Rectal smooth muscle tissue (tissue), 1 donor: ENCODE results near the gene CAMTA1.
"Not testable (repeated sequence)": the region's sequence is repeated elsewhere in the genome, so short reads cannot be mapped to it uniquely, and the experiment has no call there.

Experiments
- H3K27ac ChIP-seq: one replicate; pipeline ENCODE4 v1.7.0; 2013; ENCODE audit warnings: low read depth, low read length, inconsistent platforms
- H3K27me3 ChIP-seq: one replicate; pipeline ENCODE4 v1.7.0; 2013; ENCODE audit warnings: low read length; ENCODE audit not compliant: control insufficient read depth, insufficient read depth
- H3K36me3 ChIP-seq: one replicate; pipeline ENCODE4 v1.7.0; 2013; ENCODE audit warnings: low read length; ENCODE audit not compliant: control insufficient read depth, insufficient read depth
- H3K4me1 ChIP-seq: one replicate; pipeline ENCODE4 v1.7.0; 2013; ENCODE audit warnings: low read length; ENCODE audit not compliant: control insufficient read depth, insufficient read depth
- H3K4me3 ChIP-seq: one replicate; pipeline ENCODE4 v1.7.0; 2013; ENCODE audit warnings: low read length
- H3K9ac ChIP-seq: one replicate; pipeline ENCODE4 v1.7.0; 2013; ENCODE audit warnings: low read length

CAMTA1 gene

DNA sequence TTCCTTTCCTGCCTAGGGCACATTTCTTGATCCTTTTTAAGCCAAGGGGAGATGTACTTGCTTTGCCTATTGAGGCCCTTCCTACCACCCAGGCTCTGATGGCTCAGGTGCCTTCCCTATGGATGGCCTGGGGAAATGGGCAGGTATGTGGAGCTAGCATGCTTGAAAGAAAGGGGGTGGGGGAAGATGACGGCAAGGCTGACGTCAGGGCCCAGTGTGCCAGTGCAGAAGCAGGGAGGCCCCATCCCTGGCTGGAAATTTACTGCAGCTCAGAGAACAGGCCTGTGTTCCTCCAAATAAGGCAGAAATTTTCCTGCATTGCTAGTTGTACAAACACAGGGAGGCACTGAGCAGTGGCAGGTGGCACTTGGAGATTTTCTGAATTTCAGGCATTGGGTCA, 532.6 kb downstream of the CAMTA1 start:
- Histone ChIP-seq H3K27ac (no peak overlapping the region), H3K27me3 (no peaks in the 10 kb centered on the region), H3K36me3 (no peaks in the 10 kb centered on the region), H3K9ac (no peak overlapping the region), H3K4me3 (no peak overlapping the region), H3K4me1 (no peaks in the 10 kb centered on the region)

- no peak overlapping the region for H3K9ac ChIP-seq
- no peaks in the 10 kb centered on the region for H3K36me3 ChIP-seq
- H3K27ac ChIP-seq, result no peak overlapping the region
- H3K27me3 ChIP-seq, result no peaks in the 10 kb centered on the region
- H3K4me3 ChIP-seq, result no peak overlapping the region
- H3K4me1 ChIP-seq, result no peaks in the 10 kb centered on the region
Observed at GRCh38 chr1:7319196-7319595, 533.9 kb downstream of the CAMTA1 start.

DNA sequence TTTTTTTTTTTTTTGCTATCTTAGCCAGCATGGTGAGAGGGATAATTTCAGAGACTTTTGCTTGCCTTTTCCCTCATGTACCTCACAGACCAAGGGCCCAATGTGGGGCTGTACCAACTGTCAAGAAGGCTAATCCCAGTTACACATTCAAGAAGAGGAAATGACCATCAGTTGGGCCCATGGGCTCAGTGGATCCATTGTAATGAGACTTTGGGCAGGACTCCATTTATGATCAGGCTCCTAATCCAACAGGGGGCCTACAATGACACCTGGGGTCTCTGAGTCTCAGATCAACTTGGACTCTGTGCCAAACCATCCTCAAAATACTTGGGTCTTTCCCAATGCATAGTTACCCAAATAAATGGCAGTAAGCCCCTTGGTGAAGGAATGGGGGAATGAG, 535.4 kb downstream of the CAMTA1 start:
- Histone ChIP-seq H3K36me3 (no peaks in the 10 kb centered on the region), H3K4me1 (no peaks in the 10 kb centered on the region), H3K4me3 (no peak overlapping the region), H3K27ac (no peak overlapping the region), H3K9ac (no peak overlapping the region), H3K27me3 (no peaks in the 10 kb centered on the region)

DNA sequence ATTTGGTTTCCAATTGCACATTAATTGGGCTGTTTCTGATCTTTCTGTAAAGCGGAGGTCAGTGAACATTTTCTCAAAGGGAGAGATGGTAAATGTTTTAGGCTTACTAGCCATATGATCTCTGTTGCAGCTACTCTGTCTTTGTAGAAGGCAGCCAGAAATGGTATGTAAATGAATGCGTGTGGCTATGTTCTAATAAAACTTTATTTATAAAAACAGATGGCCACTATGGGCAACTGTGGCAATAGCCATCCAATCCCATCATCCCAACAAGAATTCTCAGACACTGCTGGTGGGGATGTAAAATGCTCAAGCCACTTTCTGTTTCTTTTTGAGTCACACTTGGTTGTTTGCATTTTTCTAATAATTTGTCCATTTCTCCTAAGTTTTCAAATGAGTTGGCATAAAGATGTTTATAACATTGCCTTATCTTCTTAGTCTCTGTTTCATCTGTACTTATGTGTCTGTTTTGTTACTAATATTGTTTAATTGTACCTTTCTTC, 537.1 kb downstream of the CAMTA1 start:
- Histone ChIP-seq H3K9ac (no peak overlapping the region), H3K27ac (no peak overlapping the region), H3K4me3 (no peak overlapping the region), H3K27me3 (no peaks in the 10 kb centered on the region), H3K36me3 (no peaks in the 10 kb centered on the region), H3K4me1 (no peaks in the 10 kb centered on the region)

DNA sequence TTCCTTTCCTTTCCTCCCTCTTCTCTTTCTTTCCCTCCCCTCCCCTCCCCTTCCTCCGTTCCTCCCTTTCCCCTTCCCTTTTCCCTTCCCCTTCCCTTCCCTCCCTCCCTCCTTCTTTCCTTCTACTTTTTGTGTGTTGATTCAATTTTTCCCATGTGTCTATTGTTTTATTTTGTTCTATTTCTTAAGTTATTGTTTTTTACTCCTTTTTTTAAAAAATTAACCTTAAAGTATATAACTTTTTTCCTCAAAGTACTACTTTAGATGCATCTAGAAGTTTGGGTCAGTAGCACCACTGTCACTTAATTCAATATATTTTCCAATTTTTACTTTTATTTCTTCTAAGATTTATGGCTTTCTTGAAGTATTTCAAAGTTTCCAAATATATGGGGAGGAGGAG, 537.7 kb downstream of the CAMTA1 start:
- Histone ChIP-seq H3K27ac (no peak overlapping the region), H3K4me3 (no peak overlapping the region), H3K36me3 (no peaks in the 10 kb centered on the region), H3K9ac (no peak overlapping the region), H3K27me3 (no peaks in the 10 kb centered on the region), H3K4me1 (no peaks in the 10 kb centered on the region)

GRCh38 chr1:7325254-7325653, 540.0 kb downstream of the CAMTA1 start:
- Histone ChIP-seq H3K27me3 (no peaks in the 10 kb centered on the region), H3K4me3 (no peak overlapping the region), H3K27ac (no peak overlapping the region)

GRCh38 chr1:7326366-7326765, 541.1 kb downstream of the CAMTA1 start:
- no peaks in the 10 kb centered on the region for H3K4me1 ChIP-seq

More at GRCh38 chr1:7325254-7325653, 540.0 kb downstream of the CAMTA1 start:
- Histone ChIP-seq H3K9ac (no peak overlapping the region), H3K4me1 (no peaks in the 10 kb centered on the region), H3K36me3 (no peaks in the 10 kb centered on the region)

GRCh38 chr1:7327849-7328248, 542.6 kb downstream of the CAMTA1 start:
- Histone ChIP-seq H3K27me3 (no peaks in the 10 kb centered on the region), H3K4me3 (no peak overlapping the region), H3K4me1 (no peaks in the 10 kb centered on the region), H3K9ac (no peak overlapping the region), H3K36me3 (no peaks in the 10 kb centered on the region), H3K27ac (no peak overlapping the region)

More at GRCh38 chr1:7326366-7326765, 541.1 kb downstream of the CAMTA1 start:
- no peak overlapping the region for H3K27ac ChIP-seq
- H3K4me3 ChIP-seq, result no peak overlapping the region
- no peaks in the 10 kb centered on the region for H3K27me3 ChIP-seq
- H3K36me3 ChIP-seq, result no peaks in the 10 kb centered on the region
- H3K9ac ChIP-seq, result no peak overlapping the region

DNA sequence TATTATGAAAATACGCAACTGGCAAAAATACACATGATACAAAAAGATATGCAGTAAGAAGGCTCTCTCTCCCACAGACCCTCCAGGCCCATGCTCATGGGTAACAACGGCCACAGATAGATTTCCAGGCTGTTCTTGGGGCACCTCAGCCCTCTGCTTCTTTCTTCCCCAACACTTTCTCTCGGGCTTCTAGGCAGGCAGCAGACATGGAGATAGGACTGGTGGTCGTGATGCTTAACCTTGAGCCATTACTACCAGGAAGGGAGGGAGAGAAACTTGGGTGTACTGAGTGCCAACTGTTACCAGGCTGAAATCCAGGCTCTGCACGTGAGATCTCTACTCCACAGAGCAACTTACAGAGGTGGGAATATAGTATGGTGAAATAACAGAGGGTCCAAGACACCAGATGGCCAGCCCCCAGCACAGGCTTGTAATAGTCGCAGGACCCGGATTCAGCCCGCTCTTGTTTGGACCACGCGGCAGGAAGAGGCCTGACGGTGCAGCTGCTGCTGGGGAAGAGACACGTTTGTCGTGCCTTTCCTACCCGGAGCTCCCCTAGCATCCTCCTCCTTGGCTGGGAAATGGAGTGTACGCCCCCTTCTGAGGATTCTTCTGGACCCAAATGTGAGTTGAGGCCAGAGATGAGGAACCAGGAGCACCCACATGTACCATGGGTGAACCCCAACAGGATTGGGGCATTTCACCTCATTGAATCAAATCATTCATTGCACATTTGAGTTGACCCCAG, 544.8 kb downstream of the CAMTA1 start:
- H3K36me3 ChIP-seq, result no peaks in the 10 kb centered on the region
- H3K27ac ChIP-seq, result no peak overlapping the region
- no peak overlapping the region for H3K9ac ChIP-seq
- no peak overlapping the region for H3K4me3 ChIP-seq
- H3K4me1 ChIP-seq, result peaks cover 8% of the 10 kb centered on the region
- H3K27me3 ChIP-seq, result no peaks in the 10 kb centered on the region

- H3K36me3 ChIP-seq, H3K27ac ChIP-seq, H3K27me3 ChIP-seq, H3K4me3 ChIP-seq, H3K9ac ChIP-seq, H3K4me1 ChIP-seq: not testable (repeated sequence)
Observed at GRCh38 chr1:7330726-7331125, 545.5 kb downstream of the CAMTA1 start.

DNA sequence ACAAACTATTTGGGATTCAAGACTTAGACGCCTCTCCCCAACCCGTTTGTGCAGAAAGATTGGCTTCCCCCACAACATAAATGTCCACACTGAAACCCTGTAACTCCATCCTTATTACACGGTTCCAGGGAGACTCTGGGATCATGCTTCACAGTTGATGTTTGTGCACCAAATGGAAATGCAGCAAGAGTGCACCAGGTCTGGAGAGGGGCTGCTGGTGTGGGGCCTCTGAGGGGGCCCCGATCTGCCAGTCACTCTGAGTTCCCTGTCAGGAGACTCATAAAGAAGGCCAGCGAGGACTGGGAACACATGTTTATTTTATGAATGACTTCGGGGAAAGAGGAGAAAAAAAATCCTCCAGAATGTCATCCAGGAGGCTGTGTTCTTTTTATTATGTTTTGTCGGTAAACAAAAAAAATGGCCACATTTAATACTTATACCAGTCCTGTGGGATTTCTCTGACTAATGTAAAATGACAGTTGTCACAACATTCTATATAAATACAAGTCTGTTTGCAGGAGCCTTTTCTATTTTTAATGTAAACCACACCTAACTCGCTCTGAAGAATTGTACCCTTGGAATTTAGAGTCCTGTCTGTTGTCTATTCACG, 546.8 kb downstream of the CAMTA1 start:
- H3K27ac ChIP-seq, result no peak overlapping the region
- no peaks in the 10 kb centered on the region for H3K36me3 ChIP-seq
- no peak overlapping the region for H3K9ac ChIP-seq
- H3K4me1 ChIP-seq, result peaks cover 8% of the 10 kb centered on the region
- no peak overlapping the region for H3K4me3 ChIP-seq
- no peaks in the 10 kb centered on the region for H3K27me3 ChIP-seq

DNA sequence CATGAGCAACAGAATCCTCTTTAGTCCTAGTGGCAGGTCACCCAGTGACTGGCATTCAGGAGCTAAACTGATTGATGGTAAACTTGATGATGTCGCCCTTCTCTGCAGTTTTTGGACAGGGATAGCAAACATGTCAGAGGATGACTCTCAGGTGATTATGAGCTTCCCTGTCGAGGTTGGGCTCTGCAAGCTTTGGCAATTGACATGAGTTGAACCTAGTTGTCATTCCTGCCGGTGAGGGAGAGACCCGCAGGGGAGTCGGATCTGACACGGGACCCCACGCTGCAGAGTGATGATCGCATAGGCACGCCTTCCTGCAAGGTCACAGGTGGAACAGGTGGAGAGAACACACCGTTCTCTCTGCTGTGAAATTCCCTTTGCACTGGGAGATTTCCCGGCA, 547.8 kb downstream of the CAMTA1 start:
- no peak overlapping the region for H3K4me3 ChIP-seq
- no peaks in the 10 kb centered on the region for H3K36me3 ChIP-seq
- H3K27ac ChIP-seq, result no peak overlapping the region
- H3K9ac ChIP-seq, result no peak overlapping the region
- H3K27me3 ChIP-seq, result no peaks in the 10 kb centered on the region
- H3K4me1 ChIP-seq, result peaks cover 8% of the 10 kb centered on the region

DNA sequence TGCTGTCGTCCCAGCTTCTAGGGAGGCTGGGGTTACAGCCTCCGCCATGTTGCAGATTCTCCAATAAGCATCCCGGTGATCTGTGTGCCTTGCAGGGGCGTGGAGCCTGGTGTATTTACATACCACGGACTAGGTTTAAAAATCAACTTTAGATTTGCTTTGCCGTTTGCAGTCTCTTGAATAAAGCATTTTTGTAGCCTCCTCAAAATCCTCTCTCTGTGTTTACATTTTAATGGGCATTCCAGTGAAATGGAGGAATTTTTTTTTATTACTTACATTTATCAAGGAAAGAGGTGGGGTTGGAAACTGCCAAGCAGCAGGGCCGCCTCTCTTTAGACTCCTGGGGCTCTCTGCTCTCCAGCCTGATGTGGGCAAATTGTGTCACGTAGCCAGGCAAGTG, 548.4 kb downstream of the CAMTA1 start:
- Histone ChIP-seq H3K4me1 (peaks cover 8% of the 10 kb centered on the region), H3K9ac (no peak overlapping the region), H3K27me3 (no peaks in the 10 kb centered on the region), H3K27ac (no peak overlapping the region), H3K4me3 (no peak overlapping the region), H3K36me3 (no peaks in the 10 kb centered on the region)
